Measurements from ENCODE around the gene METTL16.
"Not testable (repeated sequence)": the region's sequence is repeated elsewhere in the genome, so short reads cannot be mapped to it uniquely, and the experiment has no call there.

METTL16 gene, protein sequence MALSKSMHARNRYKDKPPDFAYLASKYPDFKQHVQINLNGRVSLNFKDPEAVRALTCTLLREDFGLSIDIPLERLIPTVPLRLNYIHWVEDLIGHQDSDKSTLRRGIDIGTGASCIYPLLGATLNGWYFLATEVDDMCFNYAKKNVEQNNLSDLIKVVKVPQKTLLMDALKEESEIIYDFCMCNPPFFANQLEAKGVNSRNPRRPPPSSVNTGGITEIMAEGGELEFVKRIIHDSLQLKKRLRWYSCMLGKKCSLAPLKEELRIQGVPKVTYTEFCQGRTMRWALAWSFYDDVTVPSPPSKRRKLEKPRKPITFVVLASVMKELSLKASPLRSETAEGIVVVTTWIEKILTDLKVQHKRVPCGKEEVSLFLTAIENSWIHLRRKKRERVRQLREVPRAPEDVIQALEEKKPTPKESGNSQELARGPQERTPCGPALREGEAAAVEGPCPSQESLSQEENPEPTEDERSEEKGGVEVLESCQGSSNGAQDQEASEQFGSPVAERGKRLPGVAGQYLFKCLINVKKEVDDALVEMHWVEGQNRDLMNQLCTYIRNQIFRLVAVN

DNA sequence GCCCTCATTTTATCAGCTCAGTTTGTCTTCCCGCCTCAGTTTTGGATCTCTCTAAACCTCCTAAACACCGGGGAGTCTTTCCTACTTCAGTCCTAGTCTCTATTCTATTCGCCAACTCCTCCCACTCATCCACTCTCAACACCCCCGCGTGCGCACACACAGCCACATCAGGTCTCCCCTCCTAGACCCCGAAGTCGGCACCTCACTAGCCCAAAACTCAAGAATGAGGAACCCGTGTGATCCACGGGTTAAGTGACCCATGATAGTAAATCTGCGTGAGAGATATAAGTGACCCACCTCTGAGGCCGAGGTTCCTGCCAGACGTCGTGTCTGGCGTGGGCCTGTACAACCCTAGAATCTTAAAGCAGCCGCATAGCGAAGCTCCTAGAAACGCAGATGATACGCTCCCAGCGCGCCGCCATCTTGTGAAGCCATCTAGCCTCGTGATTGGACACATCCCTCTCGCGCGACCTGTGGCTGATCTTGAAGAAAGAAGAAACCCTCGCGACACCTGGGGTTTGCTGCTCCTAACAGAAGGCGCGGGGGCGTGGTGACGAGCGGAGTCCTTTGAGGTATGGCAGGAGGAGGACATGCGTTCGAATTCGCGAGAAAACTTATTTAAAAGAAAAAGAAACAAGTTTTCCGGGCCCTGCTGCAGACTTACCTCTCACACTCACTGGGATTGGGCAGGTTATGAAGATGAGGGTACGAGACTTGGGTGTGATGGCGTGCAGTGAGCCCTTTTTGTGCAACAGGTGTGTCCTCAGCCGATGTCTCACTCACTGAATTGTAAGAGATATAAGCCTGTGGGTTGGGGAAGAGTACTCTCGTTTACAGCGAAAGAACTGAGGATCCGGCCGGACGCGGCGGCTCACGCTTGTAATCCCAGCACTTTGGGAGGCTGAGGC lies at the start of gene METTL16:
Gene METTL16, minus strand, starts transcription at position 427 of the 908 bp plus-strand sequence. CDS start 9,557 bp downstream, outside the sequence.
- peak; percentile 100 for DNase-seq

DNA sequence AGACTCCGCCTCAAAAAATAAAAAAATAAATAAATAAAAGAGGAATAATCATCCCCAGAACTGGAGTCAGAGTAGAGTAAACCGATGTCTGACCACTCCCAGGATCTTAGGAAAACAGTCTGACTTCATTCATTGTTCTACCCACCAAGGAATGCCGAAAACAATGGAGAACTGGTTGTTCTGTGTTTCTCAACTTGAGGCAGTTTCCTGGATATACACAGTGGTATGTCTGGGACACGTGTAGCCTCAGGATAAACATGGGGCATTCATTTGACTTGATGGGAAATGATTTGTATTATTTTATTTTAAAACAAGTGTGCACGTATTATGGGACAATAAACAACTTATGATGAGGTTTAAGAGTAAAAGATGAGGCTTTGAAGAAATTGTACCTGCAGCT lies 49.0 kb upstream of the METTL16 start:
- no peak for DNase-seq

DNA sequence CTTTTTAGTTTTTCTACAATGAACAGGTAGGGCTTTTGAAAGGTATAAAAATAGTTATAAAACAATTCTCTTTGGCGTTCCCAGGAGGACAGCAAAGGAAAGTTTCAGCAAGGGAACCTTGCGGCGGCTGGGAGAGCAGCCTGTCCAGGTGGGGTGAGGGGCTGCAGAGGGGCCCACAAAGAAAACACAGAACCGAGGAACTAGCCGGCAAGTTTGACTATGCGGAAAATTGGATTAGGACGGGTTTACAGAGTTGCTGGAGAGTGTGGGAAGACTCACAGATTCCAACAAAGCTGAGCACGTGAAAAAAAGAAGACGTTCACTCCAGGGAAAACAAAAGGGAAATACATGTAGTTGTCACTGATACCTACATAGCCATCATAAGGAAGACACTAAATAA lies 40.2 kb upstream of the METTL16 start:
- peak; percentile 95 for DNase-seq

DNA sequence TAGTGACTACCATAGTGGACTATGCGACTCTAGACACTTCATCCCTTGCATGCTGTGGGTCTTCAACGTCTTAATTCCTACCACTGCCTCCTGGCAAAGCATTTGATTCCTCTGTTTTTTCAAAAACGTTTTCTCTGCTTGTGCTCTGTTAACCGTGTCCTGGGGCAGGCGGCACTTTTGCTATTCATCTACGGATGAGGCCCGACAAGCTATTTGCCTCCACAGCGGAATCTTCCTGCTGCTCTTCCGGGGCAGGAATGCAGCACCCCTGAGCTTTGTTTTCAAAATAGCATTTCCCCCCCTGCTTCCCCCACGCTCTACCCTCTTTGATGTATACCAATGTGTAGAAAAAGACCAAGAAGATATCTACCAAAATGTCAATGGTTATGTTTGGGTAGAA lies 39.8 kb upstream of the METTL16 start:
- peak; percentile 28 for DNase-seq

DNA sequence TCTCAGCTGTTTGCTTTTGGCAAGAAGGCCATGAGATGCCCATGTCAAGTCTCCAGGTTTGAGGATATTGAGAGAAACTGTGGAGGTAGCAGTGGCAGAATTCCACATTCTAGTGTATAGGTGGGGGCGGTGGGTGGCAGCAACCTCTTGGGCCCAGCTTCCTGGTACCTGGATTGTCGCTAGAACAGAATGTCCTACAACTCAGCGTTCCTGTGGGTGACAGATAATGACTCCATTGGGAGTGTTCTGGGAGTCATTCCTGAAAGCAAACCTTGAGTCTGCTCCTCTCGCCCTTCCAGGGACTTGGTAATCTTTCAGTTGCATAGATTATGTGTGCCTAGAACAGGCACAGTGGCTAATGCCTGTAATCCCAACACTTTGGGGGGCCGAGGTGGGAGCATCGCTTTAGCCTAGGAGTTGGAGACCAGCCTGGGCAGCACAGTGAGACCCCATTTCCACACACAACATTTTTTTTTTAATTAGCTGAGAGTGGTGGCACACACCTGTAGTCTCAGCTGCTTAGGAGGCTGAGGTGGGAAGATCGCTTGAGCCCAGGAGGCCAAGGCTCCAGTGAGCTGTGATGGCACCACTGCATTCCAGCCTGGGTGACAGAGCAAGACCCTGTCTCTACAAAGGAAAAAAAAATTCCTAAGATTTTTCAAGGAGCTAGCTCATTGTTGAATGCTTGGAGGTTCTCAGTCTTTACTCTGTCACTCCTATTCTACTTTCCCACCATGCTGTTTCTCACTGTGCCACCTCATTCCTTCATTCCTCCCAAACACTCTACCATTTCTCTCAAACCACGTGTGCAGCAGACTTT lies 37.9 kb upstream of the METTL16 start:
- DNase-seq, result no peak

DNA sequence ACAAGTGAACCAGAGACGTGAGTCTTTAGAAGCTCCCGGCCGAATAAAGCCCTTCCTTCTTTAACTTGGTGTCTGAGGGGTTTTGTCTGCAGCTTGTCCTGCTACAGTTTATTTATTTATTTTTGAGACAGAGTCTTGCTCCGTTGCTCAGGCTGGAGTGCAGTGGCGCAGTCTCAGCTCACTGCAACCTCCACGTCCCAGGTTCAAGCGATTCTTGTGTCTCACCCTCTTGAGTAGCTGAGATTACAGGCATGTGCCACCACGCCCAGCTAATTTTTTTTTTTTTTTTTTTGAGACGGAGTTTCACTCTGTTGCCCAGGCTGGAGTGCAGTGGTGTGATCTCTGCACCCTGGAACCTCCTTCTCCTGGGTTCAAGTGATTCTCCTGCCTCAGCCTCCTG lies 36.3 kb upstream of the METTL16 start:
- DNase-seq, result not testable (repeated sequence)

DNA sequence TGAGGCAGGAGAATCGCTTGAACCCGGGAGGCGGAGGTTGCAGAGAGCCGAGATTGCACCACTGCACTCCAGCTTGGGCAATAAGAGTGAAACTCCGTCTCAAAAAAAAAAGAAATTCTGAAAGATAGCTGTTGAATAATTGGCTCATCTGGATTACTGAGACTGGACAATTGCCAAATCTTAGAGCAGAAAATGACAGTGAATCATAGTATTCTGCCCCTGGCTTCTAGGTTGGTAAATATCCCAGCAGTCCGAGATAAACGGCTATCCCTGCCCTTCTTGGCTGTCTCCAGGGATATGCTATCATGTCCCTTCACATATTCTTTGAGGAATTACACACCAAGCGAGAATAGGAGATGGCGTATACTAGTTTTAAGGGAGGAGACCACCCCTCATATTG lies 35.5 kb upstream of the METTL16 start:
- no peak for DNase-seq

DNA sequence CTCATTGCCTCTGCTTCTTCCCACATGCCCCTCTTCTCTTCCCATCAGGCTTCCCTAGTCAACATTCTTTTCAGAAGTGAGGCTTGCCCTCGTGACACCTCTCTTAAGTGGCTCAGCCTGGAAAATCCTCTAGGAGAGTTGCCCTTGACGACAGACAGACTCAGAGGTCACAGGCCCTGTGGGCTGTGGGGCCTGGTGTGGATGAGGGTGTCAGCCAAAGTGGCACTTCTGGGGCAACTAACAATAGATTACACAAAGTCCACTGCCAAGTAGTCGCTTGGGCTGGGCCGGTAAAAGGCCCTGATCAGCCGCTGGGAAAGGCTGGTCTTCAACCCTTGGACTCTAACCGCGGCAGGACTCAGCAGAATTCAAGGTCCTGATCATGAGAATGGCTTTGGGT lies 33.7 kb upstream of the METTL16 start:
- peak; percentile 86 for DNase-seq

DNA sequence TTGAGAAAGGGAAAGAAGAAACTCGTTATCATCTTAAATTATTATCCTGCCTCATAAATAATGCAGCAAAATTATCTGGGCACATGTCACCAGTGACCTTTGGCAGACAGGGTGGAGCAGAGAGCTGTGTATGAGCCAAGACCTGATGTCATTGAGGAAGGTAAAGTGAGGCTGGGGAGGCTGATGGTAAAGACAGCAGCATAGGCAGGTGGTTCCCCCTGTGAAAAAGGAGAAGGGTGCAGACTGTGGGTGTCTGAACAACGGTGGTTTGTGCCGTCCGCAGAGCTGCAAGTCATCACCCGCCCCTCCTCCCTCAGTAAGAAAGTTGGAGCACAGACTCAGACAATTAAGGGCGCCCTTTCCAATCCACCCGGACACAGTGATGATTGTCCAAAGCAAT lies 30.8 kb upstream of the METTL16 start:
- peak; percentile 42 for DNase-seq

DNA sequence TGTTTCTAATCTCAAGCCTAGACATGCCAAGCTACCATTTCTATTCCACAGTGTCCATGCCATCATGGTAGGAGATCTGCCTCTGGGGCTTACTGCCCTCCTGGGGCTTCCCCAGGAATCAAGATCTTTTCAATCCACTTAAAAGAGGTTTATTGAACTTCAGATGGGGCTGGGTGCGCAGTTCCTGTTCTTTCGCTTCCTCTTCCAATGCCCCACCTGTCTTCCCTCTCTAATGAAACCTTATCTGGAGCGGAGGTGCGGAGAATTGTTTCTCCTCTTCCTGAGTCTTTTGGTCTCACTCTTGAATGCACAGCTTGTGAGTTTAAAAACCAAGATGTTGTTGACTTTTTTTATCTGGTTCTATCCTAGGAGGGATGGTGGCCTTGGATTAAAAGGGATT lies 30.4 kb upstream of the METTL16 start:
- peak; percentile 86 for DNase-seq

DNA sequence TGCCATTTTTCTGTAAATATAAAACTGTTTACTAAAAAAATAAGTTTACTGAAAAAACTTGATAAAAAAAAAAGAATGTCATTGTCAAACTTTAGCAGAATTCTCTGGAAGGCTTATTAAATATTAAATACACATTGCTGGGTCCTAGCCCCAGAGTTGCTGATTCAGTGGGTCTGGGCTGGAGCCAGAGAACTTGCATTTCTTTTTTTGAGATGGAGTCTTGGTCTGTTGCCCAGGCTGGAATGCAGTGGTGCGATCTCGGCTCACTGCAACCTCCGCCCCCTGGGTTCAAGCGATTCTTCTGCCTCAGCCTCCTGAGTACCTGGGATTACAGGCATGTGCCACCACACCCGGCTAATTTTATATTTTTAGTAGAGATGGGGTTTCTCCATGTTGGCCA lies 25.9 kb upstream of the METTL16 start:
- not testable (repeated sequence) for DNase-seq

DNA sequence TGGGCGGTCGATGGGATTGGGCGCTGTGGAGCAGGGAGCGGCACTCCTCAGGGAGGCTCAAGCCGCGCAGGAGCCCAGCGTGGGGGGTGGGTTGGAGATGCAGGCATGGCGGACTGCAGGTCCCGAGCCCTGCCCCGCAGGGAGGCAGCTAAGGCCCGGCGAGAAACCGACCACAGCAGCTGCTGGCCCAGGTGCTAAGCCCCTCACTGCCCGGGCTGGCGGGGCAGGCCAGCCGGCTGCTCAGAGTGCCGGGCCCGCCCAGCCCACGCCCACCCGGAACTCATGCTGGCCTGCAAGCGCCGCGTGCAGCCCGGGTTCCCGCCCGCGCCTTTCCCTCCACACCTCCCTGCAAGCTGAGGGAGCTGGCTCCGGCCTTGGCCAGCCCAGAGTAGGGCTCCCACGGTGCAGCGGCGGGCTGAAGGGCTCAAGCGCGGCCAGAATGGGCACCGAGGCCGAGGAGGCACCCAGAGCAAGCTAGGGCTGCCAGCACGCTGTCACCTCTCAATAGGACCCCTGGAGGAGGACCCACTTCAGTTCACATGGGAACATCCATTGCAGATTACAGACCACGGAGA lies 20.5 kb upstream of the METTL16 start:
- DNase-seq, result no peak

DNA sequence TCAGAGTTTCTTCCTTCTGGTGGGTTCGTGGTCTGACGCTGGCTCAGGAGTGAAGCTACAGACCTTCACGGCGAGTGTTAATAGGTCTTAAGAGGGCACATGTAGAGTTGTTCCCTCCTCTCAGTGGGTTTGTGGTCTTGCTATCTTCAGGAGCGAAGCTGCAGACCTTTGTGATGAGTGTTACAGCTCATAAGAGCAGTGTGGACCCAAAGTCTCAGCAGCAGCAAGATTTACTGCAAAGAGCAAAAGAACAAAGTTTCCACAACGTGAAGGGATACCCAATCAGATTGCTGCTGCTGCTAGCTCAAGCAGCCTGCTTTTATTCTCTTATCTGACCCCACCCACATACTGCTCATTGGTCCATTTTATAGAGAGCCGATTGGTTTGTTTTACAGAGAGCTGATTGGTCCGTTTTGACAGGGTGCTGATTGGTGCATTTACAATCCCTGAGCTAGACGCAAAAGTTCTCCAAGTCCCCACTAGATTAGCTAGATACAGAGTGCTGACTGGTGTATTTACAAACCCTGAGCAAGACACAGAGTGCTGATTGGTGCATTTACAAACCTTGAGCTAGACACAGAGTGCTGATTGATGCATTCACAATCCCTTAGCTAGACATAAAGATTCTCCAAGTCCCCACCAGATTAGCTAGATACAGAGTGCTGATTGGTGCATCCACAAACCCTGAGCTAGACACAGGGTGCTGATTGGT lies 19.7 kb upstream of the METTL16 start:
- not testable (repeated sequence) for DNase-seq

DNA sequence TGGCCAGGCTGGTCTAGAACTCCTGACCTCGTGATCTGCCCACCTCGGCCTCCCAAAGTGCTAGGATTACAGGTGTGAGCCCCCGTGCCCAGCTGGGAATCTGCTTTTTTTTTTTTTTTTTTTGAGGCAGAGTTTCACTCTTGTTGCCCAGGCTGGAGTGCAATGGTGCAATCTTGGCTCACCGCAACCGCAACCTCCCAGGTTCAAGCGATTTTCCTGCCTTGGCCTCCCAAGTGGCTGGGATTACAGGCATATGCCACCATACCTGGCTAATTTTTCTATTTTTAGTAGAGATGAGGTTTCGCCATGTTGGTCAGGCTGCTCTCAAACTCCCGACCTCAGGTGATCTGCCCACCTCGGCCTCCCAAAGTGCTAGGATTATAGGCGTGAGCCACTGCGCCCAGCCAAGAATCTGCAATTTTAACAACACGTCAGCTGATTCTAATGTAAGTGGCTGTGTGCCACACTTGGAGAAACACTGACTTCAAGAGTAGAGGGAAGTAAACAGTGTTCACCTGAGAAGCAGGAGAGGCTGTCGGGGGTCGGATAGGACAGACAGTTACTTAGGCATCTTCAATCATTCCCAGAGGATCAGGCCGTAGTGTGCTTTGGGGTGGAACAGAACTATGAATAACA lies 10.2 kb upstream of the METTL16 start:
- DNase-seq, result not testable (repeated sequence)

DNA sequence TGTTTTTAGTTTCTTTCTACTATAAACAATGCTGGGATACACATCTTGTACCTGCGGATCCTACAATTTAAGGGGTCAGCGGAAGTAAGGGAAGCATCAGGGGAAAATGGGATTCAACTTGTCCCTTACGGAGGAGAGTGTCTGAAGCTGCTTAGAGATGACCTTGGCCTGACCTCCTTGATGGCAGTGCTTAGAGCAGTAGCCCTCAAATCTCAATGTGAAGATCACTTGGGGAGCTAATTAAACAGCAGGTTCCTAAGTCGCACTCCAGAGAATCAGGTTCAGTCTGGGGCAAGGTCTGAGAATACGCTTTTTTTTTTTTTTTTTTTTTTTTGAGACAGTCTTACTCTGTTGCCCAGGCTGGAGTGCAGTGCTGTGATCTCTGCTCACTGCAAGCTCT lies 9.6 kb upstream of the METTL16 start:
- DNase-seq, result peak; percentile 34

DNA sequence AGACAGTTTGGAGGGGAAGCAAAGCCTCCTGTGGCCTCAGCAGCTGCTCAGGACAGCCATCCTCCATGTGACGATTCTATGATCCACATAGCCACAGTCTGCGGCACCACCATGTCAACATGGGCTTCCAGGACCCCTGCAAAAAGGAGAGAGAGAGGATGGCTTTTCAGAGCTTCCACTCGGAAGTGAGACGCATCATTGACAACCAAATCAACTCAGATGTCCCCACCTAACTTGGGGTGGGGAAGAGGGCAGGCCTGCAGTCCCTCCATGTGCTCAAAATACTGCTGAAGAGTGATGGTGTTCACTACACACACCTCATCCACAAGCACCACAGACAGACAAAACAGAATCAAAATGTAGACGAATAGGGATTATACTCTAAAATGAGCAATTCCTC lies 5.9 kb upstream of the METTL16 start:
- DNase-seq, result no peak

DNA sequence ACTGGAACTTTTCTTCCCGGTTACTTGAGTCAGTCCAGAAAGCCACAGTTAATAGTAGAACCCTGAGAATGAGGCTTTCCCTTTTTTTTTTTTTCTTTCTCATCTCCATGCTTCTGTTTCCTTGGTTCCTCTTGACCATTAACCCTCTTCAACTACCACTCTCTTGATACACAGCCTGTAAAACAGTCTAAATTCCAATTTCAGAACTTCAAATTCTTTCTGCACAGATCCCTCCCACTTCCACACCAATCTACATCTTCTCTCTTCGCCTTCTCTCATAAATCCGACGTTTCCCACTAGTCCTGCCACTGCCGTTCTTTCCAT lies 588 bp downstream of the METTL16 start:
- DNase-seq, result no peak

DNA sequence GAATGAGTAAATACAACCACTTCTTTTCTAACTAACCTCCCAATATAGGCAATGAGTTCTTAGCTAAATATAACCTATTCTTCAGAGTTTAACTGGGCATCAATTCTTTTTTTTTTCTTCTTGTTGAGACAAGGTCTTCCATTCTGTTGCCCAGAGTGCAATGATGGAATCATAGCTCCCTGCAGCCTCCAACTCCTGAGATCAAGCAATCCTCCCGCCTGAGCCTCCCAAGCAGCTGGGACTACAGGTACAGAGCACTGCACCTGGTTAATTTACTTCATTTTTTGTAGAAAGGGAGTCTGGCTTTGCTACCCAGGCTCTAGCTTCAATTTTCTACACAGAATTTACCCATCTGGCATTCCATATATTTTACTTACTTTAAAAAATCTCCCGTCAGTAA lies 1.1 kb downstream of the METTL16 start:
- no peak for DNase-seq

DNA sequence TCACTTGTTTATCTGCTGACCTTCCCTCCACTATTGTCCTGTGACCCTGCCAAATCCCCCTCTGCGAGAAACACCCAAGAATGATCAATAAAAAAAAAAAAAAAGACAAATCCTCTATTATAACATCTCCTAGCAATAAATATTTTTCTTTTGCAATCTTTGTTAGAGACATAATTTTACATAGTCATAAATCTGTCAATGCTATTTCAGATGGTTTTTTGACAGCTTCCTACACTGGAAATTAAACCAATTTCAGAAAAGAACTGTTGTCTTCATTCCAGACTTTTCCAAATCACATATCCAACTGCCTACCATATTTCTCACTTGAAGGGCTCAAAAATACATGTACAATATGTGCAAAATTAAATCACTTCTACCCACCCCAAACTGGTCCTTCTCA lies 3.7 kb downstream of the METTL16 start:
- DNase-seq, result no peak

DNA sequence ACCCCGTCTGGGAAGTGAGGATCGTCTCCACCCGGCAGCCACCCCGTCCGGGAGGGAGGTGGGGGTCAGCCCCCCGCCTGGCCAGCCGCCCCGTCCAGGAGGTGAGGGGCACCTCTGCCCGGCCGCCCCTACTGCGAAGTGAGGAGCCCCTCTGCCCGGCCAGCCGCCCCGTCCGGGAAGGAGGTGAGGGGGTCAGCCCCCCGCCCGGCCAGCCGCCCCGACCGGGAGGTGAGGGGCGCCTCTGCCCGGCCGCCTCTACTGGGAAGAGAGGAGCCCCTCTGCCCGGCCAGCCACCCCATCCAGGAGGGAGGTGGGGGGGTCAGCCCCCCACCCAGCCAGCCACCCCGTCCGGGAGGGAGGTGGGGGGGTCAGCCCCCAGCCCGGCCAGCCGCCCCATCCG lies 4.7 kb downstream of the METTL16 start:
- not testable (repeated sequence) for DNase-seq

DNA sequence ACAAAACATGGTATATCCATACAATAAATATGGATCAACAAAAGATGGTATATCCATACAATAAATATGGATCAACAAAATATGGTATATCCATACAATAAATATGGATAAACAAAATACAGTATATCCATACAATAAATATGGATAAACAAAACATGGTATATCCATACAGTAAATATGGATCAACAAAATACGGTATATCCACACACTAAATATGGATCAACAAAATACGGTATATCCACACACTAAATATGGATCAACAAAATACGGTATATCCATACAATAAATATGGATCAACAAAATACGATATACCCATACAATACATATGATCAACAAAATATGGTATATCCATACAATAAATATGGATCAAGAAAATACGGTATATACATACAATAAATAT lies 8.1 kb downstream of the METTL16 start:
- no peak for DNase-seq
